Amniotic stem cell (primary cell): Measurements from ENCODE around the gene BRSK1.
A peak's percentile ranks its signal among the peaks of the same experiment; 100 is the strongest.

Source experiments
- DNase-seq: peaks from one replicate; lab custom pipeline; 2025; lab: John Stamatoyannopoulos, UW

Gene BRSK1

DNA sequence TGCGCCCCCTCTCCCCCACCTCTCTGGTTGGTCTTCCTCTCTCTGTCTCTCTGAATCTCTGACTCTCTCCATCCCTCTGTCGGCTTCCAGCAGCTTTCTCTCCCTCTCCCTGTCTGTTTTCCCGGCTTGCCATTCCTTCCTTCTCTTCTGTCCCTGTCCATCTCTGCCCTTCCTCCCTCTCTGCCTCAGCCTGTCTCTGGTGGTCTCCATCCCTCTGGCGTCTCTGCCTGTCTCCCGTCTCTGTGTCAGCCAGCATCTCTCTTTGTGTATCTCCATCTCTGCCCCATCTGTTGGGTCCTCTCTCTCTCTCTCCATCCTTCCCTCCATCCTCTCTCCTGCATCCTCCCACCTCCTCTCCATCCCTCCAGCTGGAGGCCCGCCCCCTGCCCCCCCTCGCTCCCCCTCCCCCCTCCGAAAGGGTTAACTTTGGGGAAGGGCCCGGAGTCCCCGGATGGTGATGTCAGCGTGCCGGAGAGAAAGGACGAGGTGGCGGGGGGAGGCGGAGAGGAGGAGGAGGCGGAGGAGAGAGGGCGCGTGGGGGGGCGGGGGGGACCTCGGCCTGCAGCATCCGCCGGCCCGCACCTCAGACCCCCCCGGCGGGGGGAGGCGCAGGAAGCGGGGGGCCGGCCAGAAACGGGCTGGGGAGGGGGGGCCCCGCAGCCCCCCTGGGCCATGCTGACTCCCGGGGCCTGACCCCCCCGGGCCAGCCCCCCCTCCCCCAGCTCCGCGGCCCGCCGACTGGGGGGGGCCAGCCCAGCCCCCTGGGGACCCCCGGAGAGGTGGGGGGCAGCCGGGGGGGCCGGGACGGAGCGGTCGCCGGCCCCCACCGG is at the start of gene BRSK1:
Gene BRSK1, plus strand, starts transcription at position 450 of the 830 bp plus-strand sequence. CDS start 446 bp downstream, outside the sequence.
- peak; percentile 65 for DNase-seq

DNA sequence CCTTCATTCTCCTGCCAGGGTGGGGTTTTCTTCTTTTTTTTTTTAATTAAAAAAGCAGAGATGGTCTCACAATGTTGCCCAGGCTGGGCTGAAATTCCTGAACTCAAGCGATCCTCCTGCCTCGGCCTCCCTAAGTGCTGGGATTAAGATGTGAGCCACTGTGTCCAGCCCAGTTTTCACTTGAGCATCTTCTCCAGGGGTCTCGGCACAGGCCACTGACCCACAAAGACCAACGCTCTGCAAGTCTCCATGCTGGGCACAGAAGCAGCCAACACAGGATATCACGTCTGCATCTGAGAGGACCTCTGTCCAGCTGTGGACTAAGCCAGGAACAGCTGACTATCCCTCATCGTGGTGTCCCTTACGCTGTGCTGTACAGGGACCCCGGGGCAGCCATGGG is 45.8 kb upstream of the BRSK1 start:
- DNase-seq = no peak

DNA sequence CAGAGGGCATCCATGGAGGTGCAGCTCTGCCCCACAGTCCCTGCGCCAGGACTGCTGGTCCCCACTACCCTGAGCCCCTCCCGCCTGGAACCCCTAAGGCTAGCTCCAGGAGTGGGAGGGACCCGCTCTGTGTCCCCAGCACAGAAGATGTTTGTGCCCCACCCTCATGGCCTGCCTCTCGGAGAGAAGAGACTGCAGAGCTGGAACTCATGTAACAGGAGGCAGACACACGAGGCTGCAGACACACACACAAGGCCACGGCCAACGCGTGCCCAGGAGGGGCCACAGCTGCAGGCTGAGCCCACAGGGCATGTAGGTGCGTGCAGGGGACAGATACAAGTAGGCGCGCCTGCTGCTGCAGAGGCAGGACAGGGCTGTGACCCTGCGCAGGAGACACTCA is 44.8 kb upstream of the BRSK1 start:
- DNase-seq = no peak

DNA sequence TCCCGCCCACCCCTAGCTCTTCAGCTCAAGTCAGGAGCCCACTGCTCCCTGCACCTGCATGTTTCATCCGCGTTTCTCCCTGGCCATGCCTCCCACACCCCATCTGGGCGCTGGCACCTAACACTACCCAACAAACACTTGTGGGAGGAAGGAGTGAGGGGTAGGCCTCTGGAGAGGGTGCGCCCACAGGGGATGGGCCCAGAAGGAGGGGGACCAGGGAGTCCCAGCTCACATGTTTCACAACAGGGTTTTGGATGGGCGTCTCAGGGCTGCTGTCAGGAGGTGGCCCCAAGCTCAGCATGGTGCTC is 43.1 kb upstream of the BRSK1 start:
- no peak for DNase-seq

DNA sequence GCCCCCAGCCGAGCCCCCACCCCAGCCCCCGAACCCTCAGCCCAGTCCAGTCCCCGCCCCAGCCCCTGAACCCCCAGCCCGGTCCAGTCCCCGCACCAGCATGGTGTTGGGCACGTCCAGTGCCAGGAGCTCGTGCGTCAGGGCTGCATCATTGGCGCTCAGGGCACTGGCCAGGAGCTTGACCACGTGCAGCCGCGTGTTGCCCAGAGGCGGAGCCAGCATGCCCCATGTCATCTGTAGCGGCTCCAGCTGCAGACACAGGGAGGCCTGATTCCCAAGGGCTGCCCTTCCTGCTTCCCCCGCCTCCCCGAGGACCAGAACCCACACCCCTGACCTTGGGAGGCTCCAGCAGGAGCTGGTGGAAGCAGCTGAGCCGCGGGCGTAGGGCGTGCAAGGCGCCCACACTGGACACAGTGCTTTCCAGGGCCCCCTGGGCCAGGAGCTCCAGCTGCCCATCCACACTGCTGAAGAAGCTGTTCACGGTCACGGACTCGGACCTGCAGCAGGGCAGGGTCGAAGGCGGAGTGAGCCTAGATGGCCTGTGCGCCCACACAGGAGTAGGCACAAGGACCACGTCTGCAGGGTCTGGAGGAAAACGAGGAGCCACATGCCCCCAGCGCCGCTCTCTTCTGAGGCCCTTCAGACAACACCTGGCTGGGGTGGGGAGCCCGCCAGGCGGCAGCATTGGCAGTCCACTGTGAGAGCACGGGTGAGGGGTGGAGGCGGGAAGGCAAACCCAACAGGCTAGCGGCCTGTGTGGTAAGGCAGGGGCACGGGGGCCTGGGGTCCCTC is 42.5 kb upstream of the BRSK1 start:
- no peak for DNase-seq

DNA sequence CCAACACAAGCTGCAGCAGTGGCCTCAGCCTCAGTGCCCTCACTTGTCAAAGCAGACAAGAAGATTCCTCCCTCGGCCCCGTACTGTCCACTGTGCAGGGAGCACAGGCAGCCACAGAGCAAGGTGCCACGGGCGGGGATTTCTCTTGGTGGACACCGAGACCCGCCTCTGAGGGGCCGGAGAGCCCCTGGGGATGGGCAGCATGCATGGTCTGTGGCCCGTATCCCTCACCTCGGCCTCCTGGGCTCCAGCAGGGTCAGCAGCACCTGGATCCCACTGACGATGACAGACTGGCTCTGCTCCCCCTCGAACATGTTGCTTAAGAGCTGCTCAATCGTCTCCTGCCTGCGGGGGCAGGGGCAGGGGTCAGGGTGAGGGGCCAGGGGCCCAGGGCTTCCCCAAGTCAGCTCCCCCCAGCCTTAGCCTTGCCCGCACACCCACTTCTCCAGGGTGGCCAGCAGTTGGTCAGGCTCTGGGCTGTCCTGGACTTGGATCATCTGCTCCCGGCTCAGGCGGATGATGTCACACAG is 41.8 kb upstream of the BRSK1 start:
- no peak for DNase-seq

DNA sequence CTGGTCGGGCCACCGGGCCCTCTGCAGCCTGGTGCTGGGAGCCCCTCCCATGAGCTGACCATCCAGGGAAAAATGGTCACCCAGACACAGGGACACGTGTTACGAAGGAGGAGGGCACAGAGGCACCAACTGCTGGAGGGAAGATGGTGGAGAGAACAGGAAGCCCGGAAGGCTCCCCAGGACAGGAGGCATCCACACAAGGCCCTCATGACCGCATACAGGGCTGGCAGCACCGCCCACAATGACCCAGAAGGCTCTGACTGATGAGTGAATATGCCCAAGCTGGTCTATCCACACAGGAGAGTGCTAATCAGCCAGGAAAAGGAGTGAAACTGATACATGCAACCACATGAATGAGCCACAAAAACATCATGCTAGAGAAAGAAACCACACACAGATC is 41.3 kb upstream of the BRSK1 start:
- DNase-seq = no peak

DNA sequence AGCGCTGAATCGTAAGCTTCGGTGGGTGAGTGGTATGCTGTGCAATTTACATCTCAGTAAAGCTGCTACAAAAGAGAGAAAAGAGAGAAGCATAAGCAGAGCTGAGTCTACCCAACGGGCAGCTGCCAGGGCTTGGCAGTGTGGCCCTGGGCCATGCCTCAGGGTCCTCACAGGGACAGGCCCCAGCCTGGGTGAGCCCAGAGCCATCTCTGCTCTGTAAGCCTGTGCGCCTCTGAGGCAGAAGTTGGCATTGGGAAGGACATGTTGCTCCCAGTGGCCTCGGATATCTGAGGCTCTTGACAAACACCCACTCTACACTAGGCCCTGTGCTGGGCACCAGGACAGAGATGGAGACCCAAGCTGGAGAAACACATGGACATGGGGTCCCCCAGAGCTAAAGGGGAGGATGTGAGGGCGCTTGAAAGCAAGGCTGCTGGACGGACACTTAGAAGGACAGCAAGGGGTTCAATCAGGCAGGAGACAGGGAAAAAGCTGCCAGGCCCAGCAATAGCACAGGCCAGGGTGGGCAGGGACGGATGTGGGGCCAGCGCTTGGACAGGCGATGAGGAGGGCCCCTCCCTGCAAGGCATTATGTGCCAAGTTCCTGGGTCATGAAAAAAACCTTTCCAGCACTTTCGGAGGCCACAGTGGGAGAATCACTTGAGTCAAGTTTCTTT is 39.7 kb upstream of the BRSK1 start:
- DNase-seq = no peak

DNA sequence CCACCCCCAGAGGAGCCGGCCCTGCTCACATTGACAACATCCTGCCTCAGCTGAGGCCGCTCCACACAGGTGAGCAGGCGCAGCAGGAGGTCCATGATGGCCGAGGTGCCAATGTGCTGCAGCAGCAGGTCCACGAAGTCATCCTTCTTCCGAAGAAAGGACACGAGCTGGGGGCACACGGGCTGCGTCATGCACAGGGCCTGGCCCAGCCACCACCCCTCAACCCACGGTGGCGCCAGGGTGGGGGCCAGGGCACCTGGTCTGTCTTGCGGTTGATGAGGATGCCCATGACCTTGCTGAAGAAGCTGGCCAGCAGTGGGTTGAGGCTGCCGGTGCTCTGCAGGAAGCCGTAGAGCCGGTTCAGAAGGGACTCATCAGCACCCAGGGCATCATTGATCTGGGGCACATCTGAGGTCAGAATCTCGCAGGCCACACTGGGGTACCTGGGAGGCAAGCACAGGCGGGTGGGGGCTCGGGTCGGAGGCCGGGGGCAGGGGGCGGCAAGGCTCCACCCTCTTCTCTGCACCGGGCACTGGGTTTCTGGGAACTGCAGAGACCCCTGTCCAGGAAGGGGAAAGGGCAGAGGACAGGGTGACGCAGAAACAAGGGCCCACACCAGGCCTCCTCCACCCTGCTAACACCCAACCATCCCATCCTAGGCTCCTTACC is 38.4 kb upstream of the BRSK1 start:
- DNase-seq = no peak

DNA sequence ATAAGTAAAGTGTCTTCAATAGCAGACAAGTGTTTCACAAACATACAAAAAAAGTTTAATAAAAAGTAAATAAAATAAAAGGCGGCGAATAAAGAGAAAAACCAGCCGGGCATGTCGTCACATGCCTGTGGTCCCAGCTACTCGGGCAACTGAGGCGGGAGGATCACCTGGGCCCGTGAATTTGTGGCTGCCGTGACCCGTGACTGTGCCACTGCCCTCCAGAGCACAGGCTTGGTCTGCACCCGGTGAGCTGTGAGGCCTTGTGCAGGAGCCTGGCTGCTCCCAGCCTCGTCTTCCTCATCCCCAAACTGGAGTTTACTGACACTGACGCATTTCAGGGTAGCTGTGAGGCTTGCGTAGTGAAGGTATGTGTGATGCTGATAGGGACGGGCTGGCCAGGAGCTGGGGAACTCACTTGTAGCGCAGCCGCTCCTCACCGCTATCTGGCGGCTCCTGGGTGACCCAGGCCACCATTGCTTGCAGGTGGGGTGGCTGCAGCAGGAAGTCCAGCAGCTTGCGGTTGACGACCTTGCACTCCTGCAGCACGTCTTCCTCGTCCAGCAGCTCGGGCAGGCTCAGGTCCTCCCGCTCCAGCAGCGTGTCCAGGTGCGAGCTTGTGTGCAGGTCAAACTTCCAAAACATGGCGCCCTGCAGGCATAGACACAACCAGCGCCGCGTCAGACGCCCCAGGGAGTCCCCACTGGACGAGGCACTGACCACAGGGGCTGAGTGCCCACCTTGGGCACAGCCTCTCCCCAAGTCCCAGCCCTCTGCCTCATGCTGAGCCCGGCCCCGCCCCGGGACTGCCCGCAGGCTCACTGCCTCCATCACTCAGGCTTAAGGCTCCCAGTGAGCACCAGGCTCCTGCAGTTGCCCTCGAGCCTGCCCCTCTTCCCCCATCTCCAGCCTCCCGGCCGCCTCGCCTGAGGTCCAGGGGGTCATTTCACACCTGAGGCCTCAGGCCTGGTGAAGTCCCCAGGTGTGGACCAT is 37.0 kb upstream of the BRSK1 start:
- no peak for DNase-seq

DNA sequence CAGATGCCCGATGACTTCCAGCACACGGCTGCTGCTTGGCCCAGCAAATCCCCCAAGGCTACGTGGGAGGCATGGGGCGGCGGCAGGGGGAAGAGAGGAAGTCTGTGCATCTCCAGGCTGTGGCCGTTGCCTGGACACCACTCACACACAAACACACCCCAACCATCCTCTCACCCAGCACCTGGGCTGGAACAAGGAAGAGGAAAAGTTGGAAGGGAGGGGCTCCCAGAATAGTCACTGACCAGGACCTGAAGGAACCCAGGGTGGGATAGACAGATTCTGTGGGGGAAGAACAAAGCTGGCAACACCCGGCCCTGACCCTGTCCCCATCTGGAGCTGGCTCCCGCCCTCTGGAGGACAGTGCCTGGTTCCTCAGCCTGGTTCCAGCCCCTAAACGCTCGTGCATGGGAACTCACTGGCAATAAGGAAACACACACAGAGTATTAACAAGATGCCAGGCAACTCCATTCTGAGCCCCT is 36.1 kb upstream of the BRSK1 start:
- DNase-seq = no peak

DNA sequence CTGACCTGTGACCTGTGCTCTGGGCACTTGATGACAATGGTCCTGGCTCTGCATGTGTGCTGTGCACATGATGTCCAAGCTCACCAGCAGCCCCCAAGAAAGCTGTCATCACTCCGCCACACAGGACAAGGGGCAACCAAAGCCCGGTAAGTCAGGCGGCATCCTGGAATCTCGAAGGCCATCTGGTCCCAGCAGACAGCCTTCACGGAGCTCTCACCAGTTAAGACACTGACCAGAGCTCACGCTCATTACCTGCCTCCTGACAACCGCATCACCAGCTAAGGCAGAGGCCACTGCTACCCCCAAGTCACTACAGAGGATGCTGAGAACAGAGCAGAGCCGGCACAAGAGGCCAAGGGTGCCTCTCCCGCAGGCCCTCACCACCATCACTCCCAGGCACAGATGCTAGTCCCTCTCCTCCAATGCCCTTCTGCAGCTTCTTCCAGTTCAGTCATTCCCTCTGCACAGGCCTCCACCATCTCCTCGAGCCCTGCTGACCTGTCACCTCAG is 35.6 kb upstream of the BRSK1 start:
- no peak for DNase-seq

DNA sequence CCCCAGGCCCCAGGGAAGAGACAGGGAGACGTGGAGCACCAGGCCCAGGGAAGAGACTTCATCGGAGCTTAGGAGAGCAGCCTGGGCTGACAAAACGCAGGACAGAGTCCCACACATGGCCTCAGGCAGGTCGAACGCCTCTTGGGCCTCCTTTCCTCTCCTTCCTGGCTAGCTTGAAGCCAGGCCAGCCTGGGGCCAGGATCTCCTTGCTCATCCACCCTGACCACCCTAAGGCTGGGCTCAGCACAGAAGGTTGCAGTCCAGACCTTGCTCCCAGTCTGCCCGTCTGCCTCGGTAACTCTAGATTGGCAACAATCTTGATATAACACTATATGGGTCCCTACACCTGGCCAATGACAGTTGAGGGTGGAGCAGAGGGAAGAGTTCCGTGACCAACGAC is 35.1 kb upstream of the BRSK1 start:
- DNase-seq = no peak

DNA sequence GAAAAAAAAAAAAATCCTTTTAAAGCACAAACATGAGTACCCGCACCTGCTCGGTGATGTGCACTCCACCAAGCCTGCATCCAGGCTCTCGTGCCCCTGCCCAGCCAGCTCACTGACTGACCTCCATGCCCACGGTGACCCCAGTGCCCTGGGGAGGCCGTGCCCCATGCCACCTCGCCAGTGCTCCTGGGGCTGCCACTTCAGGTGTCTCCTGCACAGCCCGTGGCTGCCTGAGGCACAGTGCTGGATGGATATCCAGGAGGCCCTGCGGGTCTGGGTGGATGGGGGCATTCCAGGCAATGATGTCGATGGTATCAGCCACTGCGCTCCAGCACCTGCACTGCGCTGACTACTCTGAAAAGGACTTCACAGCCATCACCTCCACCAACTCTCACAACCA is 34.0 kb upstream of the BRSK1 start:
- no peak for DNase-seq

DNA sequence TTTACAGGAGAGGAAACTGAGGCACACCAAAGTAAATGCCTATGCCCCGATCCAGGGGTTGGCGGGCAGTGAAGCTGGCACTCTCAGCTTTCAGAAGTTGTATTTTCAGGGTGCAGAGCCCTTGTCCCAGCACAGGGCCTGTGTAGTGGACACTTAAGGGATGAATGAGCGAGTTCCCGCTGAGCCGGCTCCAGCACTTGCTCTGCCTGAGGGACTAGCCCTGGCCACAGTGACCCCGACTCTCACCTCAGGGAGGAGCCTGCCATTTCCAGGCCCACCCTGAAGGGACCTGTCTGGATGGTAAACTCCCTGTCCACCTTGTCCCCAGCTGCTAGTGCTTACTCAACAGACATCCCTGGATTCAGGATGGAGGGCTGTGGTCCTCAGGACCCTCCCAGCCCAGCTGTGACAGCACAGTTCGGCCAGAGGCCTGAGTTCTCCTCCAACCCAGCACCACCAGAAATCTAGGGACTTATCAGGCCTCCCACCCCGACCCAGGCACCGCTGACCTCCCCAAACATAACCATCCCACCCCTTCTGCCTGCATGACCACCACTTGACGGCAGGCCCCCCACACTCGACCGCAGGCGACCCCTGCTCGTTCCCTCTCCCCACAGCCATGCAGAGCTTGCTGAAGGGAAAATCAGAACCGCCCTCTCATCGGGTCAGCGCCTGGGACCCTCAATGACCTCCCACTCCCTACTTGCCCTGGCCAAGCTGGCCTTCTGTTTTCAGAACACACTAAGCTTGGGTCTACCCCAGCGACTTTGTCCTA is 33.3 kb upstream of the BRSK1 start:
- DNase-seq = no peak

DNA sequence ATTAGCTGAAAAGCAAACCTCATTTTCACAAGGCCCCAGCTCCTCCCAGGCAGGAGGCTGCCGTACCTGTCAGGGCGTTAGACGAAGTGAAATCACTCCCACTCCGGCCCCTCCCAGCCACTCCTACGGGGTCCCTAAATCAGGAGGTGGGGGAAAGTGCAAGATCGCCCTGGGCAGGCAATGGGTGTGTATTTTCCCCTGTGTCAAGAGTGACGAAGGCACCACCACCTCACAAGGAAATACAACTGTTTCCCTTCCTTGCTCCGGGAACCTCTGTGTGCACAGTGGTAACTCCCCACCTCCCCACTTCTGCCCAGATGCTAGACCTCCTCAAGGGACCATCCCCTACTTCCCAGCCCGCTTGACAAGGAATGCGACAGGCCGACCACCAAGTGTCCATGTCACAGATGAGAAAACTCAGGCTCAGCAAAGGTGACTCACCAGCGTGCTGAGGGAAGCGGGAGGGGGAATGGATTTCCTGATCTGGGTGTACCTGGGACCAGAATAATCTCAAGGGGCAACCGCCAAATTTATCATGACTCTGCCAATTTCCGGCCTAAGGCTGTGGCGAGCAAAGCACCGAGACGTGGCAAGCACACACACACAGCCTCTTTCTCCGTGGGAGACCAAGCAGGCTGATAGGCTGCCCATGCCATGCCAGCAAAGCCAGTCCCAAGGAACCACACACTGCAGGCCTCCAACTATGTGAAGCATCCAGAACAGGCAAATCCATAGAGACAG is 32.3 kb upstream of the BRSK1 start:
- no peak for DNase-seq

DNA sequence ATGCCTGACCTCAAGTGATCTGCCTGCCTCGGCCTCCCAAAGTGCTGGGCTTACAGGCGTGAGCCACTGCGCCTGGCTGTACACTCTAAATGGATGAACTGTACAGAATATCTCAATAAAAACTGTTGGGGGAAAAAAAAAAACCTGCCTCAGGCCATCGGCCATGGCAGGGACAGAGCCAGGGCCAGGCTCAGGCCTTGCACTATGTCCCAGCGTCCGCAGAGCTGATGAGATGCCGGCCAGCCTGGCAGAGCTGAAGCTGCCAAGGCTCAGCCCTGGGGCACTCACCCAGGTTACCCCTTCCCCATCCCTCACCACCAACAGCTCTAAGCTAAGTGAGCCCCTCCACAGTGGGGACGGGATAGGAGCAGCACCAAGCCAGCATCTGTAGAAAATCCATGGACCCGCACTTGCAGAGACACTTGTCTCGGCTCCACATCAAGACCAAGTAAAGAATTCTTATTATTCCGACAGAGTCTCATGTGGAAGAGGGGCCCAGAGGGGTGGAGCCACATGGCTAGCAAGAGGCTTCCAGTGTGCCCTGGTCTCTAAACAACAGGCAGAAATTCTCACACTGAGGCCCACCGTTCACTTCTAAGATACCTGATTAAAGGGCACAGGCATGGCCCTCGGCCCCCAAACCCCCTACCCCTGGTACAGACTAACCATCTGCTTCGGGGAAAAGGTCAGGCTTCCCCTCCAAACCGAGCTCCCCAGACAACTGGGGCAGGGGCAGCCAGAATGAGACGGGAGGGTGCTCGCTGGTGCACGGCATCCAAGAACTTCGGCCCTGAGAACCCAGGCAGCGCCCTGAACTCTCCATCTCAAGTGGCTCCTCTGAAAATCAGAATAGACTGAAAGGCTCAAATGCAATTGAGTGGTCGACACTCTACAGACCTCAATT is 30.8 kb upstream of the BRSK1 start:
- DNase-seq = no peak
